HEK293 (cell line): ENCODE measurements around the gene FAM227B.

Source experiments
- AEBP2 ChIP-seq: fragments of 450-650 bp; formaldehyde crosslinking; IDR thresholded peaks from 2 replicates; pipeline ENCODE4 v1.5.1; 2016; ENCODE audit warnings: missing biosample characterization, missing genetic modification characterization, borderline replicate concordance
- GLI4 ChIP-seq: fragments of 450-650 bp; formaldehyde crosslinking; IDR thresholded peaks from 2 replicates; pipeline ENCODE4 v1.5.1; 2016; ENCODE audit warnings: missing biosample characterization, missing genetic modification characterization
- GLIS2 ChIP-seq: fragments of 450-650 bp; formaldehyde crosslinking; IDR thresholded peaks from 2 replicates; pipeline ENCODE4 v1.5.1; 2016; ENCODE audit warnings: missing biosample characterization, missing genetic modification characterization
- HOXD13 ChIP-seq: sonication (generic); formaldehyde crosslinking; IDR thresholded peaks from 2 replicates; pipeline ENCODE4 v1.8.0; 2022; ENCODE audit warnings: missing genetic modification reagents, borderline replicate concordance
- PRDM2 ChIP-seq: fragments of 450-650 bp; formaldehyde crosslinking; IDR thresholded peaks from 2 replicates; pipeline ENCODE4 v1.5.1; 2016; ENCODE audit warnings: missing biosample characterization, missing genetic modification characterization, borderline replicate concordance
- WT1 ChIP-seq: fragments of 450-650 bp; formaldehyde crosslinking; IDR thresholded peaks from 2 replicates; pipeline ENCODE4 v1.5.1; 2016; ENCODE audit warnings: missing biosample characterization, missing genetic modification characterization
- YY1 ChIP-seq: fragments of 450-650 bp; formaldehyde crosslinking; IDR thresholded peaks from 2 replicates; pipeline ENCODE4 v1.5.1; 2018; ENCODE audit warnings: missing biosample characterization, missing genetic modification characterization
- ZBTB8A ChIP-seq: fragments of 450-650 bp; formaldehyde crosslinking; IDR thresholded peaks from 2 replicates; pipeline ENCODE4 v1.5.1; 2016; ENCODE audit warnings: missing biosample characterization, missing genetic modification characterization
- ZNF140 ChIP-seq: fragments of 450-650 bp; formaldehyde crosslinking; IDR thresholded peaks from 2 replicates; pipeline ENCODE4 v1.5.1; 2016; ENCODE audit warnings: missing biosample characterization, missing genetic modification characterization
- ZNF155 ChIP-seq: fragments of 450-650 bp; formaldehyde crosslinking; IDR thresholded peaks from 2 replicates; pipeline ENCODE4 v1.5.1; 2016; ENCODE audit warnings: missing biosample characterization, missing genetic modification characterization
- ZNF302 ChIP-seq: fragments of 450-650 bp; formaldehyde crosslinking; IDR thresholded peaks from 2 replicates; pipeline ENCODE4 v1.5.1; 2016; ENCODE audit warnings: missing biosample characterization, missing genetic modification characterization, low read depth
- ZNF341 ChIP-seq: fragments of 450-650 bp; formaldehyde crosslinking; IDR thresholded peaks from 2 replicates; pipeline ENCODE4; 2016; ENCODE audit warnings: low read depth, missing biosample characterization, missing genetic modification characterization
- ZNF423 ChIP-seq: fragments of 450-650 bp; formaldehyde crosslinking; IDR thresholded peaks from 2 replicates; pipeline ENCODE4 v1.5.1; 2016; ENCODE audit warnings: missing biosample characterization, missing genetic modification characterization
- ZNF549 ChIP-seq: fragments of 450-650 bp; IDR thresholded peaks from 2 replicates; pipeline ENCODE4 v1.5.1; 2018; ENCODE audit warnings: missing biosample characterization, missing genetic modification characterization, mild to moderate bottlenecking, inconsistent platforms, moderate library complexity
- ZNF596 ChIP-seq: fragments of 450-650 bp; IDR thresholded peaks from 2 replicates; pipeline ENCODE4 v1.5.0; 2018; ENCODE audit warnings: missing biosample characterization, mild to moderate bottlenecking, missing genetic modification characterization, moderate library complexity
- ZNF629 ChIP-seq: fragments of 450-650 bp; formaldehyde crosslinking; IDR thresholded peaks from 2 replicates; pipeline ENCODE4 v1.5.1; 2017; ENCODE audit warnings: missing biosample characterization, missing genetic modification characterization
- ZNF707 ChIP-seq: fragments of 450-650 bp; formaldehyde crosslinking; IDR thresholded peaks from 2 replicates; pipeline ENCODE4 v1.5.1; 2016; ENCODE audit warnings: missing biosample characterization, missing genetic modification characterization
- ZNF768 ChIP-seq: fragments of 450-650 bp; formaldehyde crosslinking; IDR thresholded peaks from 2 replicates; pipeline ENCODE4 v1.5.1; 2018; ENCODE audit warnings: missing biosample characterization, mild to moderate bottlenecking, missing genetic modification characterization
- ZNF791 ChIP-seq: fragments of 450-650 bp; formaldehyde crosslinking; IDR thresholded peaks from 2 replicates; pipeline ENCODE4 v1.5.1; 2016; ENCODE audit warnings: missing biosample characterization, missing genetic modification characterization
- ZNF843 ChIP-seq: fragments of 450-650 bp; formaldehyde crosslinking; IDR thresholded peaks from 2 replicates; pipeline ENCODE4 v1.5.1; 2016; ENCODE audit warnings: missing biosample characterization, missing genetic modification characterization
- TF ChIP-seq, protein P1 (sequence below): fragments of 450-650 bp; formaldehyde crosslinking; IDR thresholded peaks from 2 replicates; pipeline ENCODE4 v1.5.1; 2016; ENCODE audit warnings: missing biosample characterization, missing genetic modification characterization, borderline replicate concordance
- TF ChIP-seq, protein P2 (sequence below): fragments of 450-650 bp; formaldehyde crosslinking; IDR thresholded peaks from 2 replicates; pipeline ENCODE4 v1.5.1; 2016; ENCODE audit warnings: missing biosample characterization, missing genetic modification characterization
- TF ChIP-seq, protein P3 (sequence below): fragments of 450-650 bp; formaldehyde crosslinking; conservative IDR thresholded peaks from 2 replicates; pipeline ENCODE4 v1.5.1; 2016; ENCODE audit warnings: low read depth, missing biosample characterization, missing genetic modification characterization
- TF ChIP-seq, protein P4 (sequence below): fragments of 450-650 bp; formaldehyde crosslinking; IDR thresholded peaks from 2 replicates; pipeline ENCODE4 v1.5.1; 2016; ENCODE audit warnings: missing biosample characterization, missing genetic modification characterization

The FAM227B gene

GRCh38 chr15:49293941-49294340, 326.7 kb downstream of the FAM227B start (continued):
- TF ChIP-seq, protein P1, sequence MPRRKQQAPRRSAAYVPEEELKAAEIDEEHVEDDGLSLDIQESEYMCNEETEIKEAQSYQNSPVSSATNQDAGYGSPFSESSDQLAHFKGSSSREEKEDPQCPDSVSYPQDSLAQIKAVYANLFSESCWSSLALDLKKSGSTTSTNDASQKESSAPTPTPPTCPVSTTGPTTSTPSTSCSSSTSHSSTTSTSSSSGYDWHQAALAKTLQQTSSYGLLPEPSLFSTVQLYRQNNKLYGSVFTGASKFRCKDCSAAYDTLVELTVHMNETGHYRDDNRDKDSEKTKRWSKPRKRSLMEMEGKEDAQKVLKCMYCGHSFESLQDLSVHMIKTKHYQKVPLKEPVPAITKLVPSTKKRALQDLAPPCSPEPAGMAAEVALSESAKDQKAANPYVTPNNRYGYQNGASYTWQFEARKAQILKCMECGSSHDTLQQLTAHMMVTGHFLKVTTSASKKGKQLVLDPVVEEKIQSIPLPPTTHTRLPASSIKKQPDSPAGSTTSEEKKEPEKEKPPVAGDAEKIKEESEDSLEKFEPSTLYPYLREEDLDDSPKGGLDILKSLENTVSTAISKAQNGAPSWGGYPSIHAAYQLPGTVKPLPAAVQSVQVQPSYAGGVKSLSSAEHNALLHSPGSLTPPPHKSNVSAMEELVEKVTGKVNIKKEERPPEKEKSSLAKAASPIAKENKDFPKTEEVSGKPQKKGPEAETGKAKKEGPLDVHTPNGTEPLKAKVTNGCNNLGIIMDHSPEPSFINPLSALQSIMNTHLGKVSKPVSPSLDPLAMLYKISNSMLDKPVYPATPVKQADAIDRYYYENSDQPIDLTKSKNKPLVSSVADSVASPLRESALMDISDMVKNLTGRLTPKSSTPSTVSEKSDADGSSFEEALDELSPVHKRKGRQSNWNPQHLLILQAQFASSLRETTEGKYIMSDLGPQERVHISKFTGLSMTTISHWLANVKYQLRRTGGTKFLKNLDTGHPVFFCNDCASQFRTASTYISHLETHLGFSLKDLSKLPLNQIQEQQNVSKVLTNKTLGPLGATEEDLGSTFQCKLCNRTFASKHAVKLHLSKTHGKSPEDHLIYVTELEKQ = no peak
- TF ChIP-seq, protein P2, sequence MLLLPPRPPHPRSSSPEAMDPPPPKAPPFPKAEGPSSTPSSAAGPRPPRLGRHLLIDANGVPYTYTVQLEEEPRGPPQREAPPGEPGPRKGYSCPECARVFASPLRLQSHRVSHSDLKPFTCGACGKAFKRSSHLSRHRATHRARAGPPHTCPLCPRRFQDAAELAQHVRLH (tag by site-specific recombination) = 0 out of 2 replicates have a peak, but pooled peaks have one; percentile 32
- TF ChIP-seq WT1 (tag by site-specific recombination) = no peak
- no peak for TF ChIP-seq PRDM2
- TF ChIP-seq ZNF302 (tag by site-specific recombination) = no peak
- TF ChIP-seq ZNF768 (tag by site-specific recombination) = no peak
- no peak for TF ChIP-seq GLI4
- no peak for TF ChIP-seq ZNF155 (tag by site-specific recombination)
- TF ChIP-seq ZNF341 (tag by site-specific recombination) = no peak
- no peak for TF ChIP-seq ZNF423
- TF ChIP-seq ZNF596 = no peak
- no peak for TF ChIP-seq HOXD13
- TF ChIP-seq, protein P3, sequence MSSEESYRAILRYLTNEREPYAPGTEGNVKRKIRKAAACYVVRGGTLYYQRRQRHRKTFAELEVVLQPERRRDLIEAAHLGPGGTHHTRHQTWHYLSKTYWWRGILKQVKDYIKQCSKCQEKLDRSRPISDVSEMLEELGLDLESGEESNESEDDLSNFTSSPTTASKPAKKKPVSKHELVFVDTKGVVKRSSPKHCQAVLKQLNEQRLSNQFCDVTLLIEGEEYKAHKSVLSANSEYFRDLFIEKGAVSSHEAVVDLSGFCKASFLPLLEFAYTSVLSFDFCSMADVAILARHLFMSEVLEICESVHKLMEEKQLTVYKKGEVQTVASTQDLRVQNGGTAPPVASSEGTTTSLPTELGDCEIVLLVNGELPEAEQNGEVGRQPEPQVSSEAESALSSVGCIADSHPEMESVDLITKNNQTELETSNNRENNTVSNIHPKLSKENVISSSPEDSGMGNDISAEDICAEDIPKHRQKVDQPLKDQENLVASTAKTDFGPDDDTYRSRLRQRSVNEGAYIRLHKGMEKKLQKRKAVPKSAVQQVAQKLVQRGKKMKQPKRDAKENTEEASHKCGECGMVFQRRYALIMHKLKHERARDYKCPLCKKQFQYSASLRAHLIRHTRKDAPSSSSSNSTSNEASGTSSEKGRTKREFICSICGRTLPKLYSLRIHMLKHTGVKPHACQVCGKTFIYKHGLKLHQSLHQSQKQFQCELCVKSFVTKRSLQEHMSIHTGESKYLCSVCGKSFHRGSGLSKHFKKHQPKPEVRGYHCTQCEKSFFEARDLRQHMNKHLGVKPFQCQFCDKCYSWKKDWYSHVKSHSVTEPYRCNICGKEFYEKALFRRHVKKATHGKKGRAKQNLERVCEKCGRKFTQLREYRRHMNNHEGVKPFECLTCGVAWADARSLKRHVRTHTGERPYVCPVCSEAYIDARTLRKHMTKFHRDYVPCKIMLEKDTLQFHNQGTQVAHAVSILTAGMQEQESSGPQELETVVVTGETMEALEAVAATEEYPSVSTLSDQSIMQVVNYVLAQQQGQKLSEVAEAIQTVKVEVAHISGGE (tag by site-specific recombination) = peak; percentile 78
- no peak for TF ChIP-seq GLIS2 (tag by site-specific recombination)
- TF ChIP-seq ZNF707 (tag by site-specific recombination) = no peak
- TF ChIP-seq, protein P4, sequence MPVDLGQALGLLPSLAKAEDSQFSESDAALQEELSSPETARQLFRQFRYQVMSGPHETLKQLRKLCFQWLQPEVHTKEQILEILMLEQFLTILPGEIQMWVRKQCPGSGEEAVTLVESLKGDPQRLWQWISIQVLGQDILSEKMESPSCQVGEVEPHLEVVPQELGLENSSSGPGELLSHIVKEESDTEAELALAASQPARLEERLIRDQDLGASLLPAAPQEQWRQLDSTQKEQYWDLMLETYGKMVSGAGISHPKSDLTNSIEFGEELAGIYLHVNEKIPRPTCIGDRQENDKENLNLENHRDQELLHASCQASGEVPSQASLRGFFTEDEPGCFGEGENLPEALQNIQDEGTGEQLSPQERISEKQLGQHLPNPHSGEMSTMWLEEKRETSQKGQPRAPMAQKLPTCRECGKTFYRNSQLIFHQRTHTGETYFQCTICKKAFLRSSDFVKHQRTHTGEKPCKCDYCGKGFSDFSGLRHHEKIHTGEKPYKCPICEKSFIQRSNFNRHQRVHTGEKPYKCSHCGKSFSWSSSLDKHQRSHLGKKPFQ (tag by site-specific recombination) = no peak
- peak; percentile 66; the same call in 1 of the 2 replicates for TF ChIP-seq ZNF140 (tag by site-specific recombination)
- 0 out of 2 replicates have a peak, but pooled peaks have one; percentile 16 for TF ChIP-seq AEBP2 (tag by site-specific recombination)
- TF ChIP-seq YY1 = no peak
- no peak for TF ChIP-seq ZNF549 (tag by site-specific recombination)
- peak; percentile 47 for TF ChIP-seq ZBTB8A (tag by site-specific recombination)
- no peak for TF ChIP-seq ZNF791
- TF ChIP-seq ZNF629 (tag by site-specific recombination) = peak; percentile 41; the same call in 1 of the 2 replicates
- no peak for TF ChIP-seq ZNF843
